Panc1 (cell line): ENCODE measurements around the gene SYT1.

ENCODE experiments used
- POLR2AphosphoS5 ChIP-seq: IDR thresholded peaks from 2 replicates; pipeline ENCODE4 v1.6.1; 2012; ENCODE audit warnings: mild to moderate bottlenecking, low read depth, low read length, moderate library complexity
- TF ChIP-seq, protein P1 (sequence below): fragments of 450-650 bp; IDR thresholded peaks from 2 replicates; pipeline ENCODE4 v1.5.1; 2017; ENCODE audit warnings: mild to moderate bottlenecking
- TF ChIP-seq, protein P2 (sequence below), 2 experiments: IDR thresholded peaks; 2 replicates each; pipeline ENCODE4 v1.6.1; 2011 to 2012; ENCODE audit warnings: low read depth in 2 of 2, control low read depth in 1 of 2, low read length in 1 of 2, mild to moderate bottlenecking in 1 of 2, moderate library complexity in 1 of 2; ENCODE audit not compliant: insufficient read depth in 1 of 2

DNA sequence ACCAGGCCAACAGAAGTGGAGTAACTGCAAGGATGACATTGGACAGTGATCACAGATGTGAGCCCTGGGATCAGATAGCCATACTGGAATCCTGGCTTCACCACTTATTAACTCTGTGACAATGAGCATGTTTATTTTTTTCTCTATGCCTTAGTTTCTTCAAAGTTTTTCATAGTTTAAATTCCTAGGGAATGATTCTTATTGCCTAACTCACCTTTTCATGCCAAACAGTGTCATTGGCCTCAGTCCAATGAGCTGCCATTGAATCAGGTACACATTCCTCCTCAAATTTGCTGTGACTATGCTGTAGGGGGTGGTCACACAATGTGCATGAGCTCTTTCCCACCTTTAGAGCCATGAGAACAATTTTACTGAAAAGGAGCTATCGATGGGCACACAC is 342.3 kb downstream of the SYT1 start:
- TF ChIP-seq, protein P1, sequence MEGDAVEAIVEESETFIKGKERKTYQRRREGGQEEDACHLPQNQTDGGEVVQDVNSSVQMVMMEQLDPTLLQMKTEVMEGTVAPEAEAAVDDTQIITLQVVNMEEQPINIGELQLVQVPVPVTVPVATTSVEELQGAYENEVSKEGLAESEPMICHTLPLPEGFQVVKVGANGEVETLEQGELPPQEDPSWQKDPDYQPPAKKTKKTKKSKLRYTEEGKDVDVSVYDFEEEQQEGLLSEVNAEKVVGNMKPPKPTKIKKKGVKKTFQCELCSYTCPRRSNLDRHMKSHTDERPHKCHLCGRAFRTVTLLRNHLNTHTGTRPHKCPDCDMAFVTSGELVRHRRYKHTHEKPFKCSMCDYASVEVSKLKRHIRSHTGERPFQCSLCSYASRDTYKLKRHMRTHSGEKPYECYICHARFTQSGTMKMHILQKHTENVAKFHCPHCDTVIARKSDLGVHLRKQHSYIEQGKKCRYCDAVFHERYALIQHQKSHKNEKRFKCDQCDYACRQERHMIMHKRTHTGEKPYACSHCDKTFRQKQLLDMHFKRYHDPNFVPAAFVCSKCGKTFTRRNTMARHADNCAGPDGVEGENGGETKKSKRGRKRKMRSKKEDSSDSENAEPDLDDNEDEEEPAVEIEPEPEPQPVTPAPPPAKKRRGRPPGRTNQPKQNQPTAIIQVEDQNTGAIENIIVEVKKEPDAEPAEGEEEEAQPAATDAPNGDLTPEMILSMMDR, result no peak
- TF ChIP-seq, protein P2, sequence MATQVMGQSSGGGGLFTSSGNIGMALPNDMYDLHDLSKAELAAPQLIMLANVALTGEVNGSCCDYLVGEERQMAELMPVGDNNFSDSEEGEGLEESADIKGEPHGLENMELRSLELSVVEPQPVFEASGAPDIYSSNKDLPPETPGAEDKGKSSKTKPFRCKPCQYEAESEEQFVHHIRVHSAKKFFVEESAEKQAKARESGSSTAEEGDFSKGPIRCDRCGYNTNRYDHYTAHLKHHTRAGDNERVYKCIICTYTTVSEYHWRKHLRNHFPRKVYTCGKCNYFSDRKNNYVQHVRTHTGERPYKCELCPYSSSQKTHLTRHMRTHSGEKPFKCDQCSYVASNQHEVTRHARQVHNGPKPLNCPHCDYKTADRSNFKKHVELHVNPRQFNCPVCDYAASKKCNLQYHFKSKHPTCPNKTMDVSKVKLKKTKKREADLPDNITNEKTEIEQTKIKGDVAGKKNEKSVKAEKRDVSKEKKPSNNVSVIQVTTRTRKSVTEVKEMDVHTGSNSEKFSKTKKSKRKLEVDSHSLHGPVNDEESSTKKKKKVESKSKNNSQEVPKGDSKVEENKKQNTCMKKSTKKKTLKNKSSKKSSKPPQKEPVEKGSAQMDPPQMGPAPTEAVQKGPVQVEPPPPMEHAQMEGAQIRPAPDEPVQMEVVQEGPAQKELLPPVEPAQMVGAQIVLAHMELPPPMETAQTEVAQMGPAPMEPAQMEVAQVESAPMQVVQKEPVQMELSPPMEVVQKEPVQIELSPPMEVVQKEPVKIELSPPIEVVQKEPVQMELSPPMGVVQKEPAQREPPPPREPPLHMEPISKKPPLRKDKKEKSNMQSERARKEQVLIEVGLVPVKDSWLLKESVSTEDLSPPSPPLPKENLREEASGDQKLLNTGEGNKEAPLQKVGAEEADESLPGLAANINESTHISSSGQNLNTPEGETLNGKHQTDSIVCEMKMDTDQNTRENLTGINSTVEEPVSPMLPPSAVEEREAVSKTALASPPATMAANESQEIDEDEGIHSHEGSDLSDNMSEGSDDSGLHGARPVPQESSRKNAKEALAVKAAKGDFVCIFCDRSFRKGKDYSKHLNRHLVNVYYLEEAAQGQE (IDR thresholded peaks at IDR 0.05; ENCODE audit: insufficient read depth in 1 of 2, low read depth in 2 of 2, low read length in 1 of 2), result no peak
- TF ChIP-seq POLR2AphosphoS5, result no peak
